Osteoblast (primary cell): ENCODE measurements around the gene TRPC5OS. TPM values are rescaled to one million over a fixed set of nuclear protein-coding genes. Genes with fewer than 3 reads are reported as not detected.

Source experiments
- DNase-seq: peaks from one replicate; pipeline ENCODE4 v3.0.0; 2011; ENCODE audit warnings: low spot score, mixed read lengths; ENCODE audit not compliant: insufficient read length; ENCODE audit errors: missing footprints
- H2AFZ ChIP-seq: 2 replicates; pipeline ENCODE4 v1.6.0; 2011; ENCODE audit warnings: mild to moderate bottlenecking, low read length
- H3K27ac ChIP-seq: 2 replicates; pipeline ENCODE4 v1.5.1; 2011; ENCODE audit warnings: mild to moderate bottlenecking, low read depth, low read length, moderate library complexity
- H3K27me3 ChIP-seq: 2 replicates; pipeline ENCODE4 v1.6.0; 2012; ENCODE audit warnings: mild to moderate bottlenecking, control low read depth, inconsistent platforms, low read length, moderate library complexity; ENCODE audit not compliant: insufficient read depth
- H3K36me3 ChIP-seq: 2 replicates; pipeline ENCODE4 v1.5.1; 2011; ENCODE audit warnings: mild to moderate bottlenecking, low read length, control low read depth, moderate library complexity; ENCODE audit not compliant: insufficient read depth
- H3K4me1 ChIP-seq: 2 replicates; pipeline ENCODE4 v1.5.1; 2011; ENCODE audit warnings: mild to moderate bottlenecking, low read length, control low read depth, moderate library complexity; ENCODE audit not compliant: insufficient read depth
- H3K4me2 ChIP-seq: 2 replicates; pipeline ENCODE4 v1.6.0; 2011; ENCODE audit warnings: mild to moderate bottlenecking, low read length; ENCODE audit not compliant: insufficient read depth
- H3K4me3 ChIP-seq: fragments of 200-600 bp; sonication (generic); 3 replicates; pipeline ENCODE4 v1.5.1; 2012; ENCODE audit warnings: mild to moderate bottlenecking, low read length, inconsistent platforms; ENCODE audit not compliant: insufficient read depth
- H3K79me2 ChIP-seq: 2 replicates; pipeline ENCODE4 v1.6.0; 2012; ENCODE audit warnings: mild to moderate bottlenecking, low read length, control low read depth, inconsistent platforms; ENCODE audit not compliant: insufficient read depth
- H3K9me3 ChIP-seq: 2 replicates; pipeline ENCODE4 v1.5.1; 2011; ENCODE audit warnings: low read depth, low read length, control low read depth
- H4K20me1 ChIP-seq: 2 replicates; pipeline ENCODE4 v1.6.0; 2012; ENCODE audit warnings: mild to moderate bottlenecking, low read length, control low read depth; ENCODE audit not compliant: insufficient read depth
- total RNA-seq: library from RNA; depleted of rRNA; stranded (reverse); fragments of >200 nt; gene quantifications from 2 replicates; pipeline ENCODE4 v1.2.3, GENCODE V29; 2012
- TF ChIP-seq, protein P1 (sequence below): IDR thresholded peaks from 2 replicates; pipeline ENCODE4 v1.5.1; 2011; ENCODE audit warnings: mild to moderate bottlenecking, low read depth, low read length, moderate library complexity; ENCODE audit errors: extremely low read depth

TRPC5OS gene
- total RNA-seq, 1 donor, result not detected

DNA sequence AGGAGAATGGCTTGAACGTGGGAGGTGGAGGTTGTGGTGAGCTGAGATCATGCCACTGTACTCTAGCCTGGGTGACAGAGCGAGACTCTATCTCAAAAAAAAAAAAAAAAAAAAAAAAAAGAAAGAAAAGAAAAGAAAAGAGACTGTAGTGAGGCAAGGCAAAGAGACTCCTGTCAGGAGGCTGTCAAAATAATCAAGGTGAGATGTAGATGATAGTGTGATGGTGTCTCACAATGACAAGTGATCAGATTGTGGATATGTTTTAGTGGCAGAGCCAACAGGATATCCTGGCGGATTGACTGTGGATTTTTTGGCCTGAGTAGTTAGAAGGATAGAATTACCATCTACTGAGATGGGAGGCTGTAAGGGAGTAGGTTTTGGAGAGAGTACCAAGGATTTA is 12.6 kb downstream of the TRPC5OS start:
- H3K4me1 ChIP-seq, result no peaks in the 10 kb centered on the region
- H3K4me2 ChIP-seq, result no peak overlapping the region
- no peaks in the 10 kb centered on the region for H3K9me3 ChIP-seq
- H3K4me3 ChIP-seq, result no peak overlapping the region
- no peak for DNase-seq
- no peaks in the 10 kb centered on the region for H3K27me3 ChIP-seq
- TF ChIP-seq, protein P1, sequence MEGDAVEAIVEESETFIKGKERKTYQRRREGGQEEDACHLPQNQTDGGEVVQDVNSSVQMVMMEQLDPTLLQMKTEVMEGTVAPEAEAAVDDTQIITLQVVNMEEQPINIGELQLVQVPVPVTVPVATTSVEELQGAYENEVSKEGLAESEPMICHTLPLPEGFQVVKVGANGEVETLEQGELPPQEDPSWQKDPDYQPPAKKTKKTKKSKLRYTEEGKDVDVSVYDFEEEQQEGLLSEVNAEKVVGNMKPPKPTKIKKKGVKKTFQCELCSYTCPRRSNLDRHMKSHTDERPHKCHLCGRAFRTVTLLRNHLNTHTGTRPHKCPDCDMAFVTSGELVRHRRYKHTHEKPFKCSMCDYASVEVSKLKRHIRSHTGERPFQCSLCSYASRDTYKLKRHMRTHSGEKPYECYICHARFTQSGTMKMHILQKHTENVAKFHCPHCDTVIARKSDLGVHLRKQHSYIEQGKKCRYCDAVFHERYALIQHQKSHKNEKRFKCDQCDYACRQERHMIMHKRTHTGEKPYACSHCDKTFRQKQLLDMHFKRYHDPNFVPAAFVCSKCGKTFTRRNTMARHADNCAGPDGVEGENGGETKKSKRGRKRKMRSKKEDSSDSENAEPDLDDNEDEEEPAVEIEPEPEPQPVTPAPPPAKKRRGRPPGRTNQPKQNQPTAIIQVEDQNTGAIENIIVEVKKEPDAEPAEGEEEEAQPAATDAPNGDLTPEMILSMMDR, result no peak
- H4K20me1 ChIP-seq, result no peaks in the 10 kb centered on the region
- H2AFZ ChIP-seq, result no peak overlapping the region
- no peaks in the 10 kb centered on the region for H3K79me2 ChIP-seq
- no peak overlapping the region for H3K27ac ChIP-seq
- no peaks in the 10 kb centered on the region for H3K36me3 ChIP-seq

GRCh38 chrX:111892375-111892774 is 16.4 kb downstream of the TRPC5OS start:
- Histone ChIP-seq H3K27me3 (no peaks in the 10 kb centered on the region), H3K4me1 (no peaks in the 10 kb centered on the region), H2AFZ (no peak overlapping the region), H3K9me3 (no peaks in the 10 kb centered on the region), H3K27ac (no peak overlapping the region), H3K4me2 (no peak overlapping the region), H3K79me2 (no peaks in the 10 kb centered on the region), H3K36me3 (no peaks in the 10 kb centered on the region), H4K20me1 (no peaks in the 10 kb centered on the region), H3K4me3 (no peak overlapping the region)
- DNase-seq, result no peak
- TF ChIP-seq, protein P1, result no peak

- Histone ChIP-seq H3K27me3 (peaks cover 3% of the 10 kb centered on the region), H3K4me3 (no peak overlapping the region), H3K27ac (no peak overlapping the region), H3K4me2 (no peak overlapping the region), H3K4me1 (no peaks in the 10 kb centered on the region), H2AFZ (no peak overlapping the region), H3K79me2 (no peaks in the 10 kb centered on the region), H3K36me3 (no peaks in the 10 kb centered on the region), H3K9me3 (no peaks in the 10 kb centered on the region), H4K20me1 (no peaks in the 10 kb centered on the region)
- TF ChIP-seq, protein P1, result no peak
- DNase-seq, result no peak
Observed at GRCh38 chrX:111896148-111896547, 20.2 kb downstream of the TRPC5OS start.

GRCh38 chrX:111914398-111915090 is 38.6 kb downstream of the TRPC5OS start:
- Histone ChIP-seq H3K27ac (no peak overlapping the region), H2AFZ (no peak overlapping the region), H3K4me2 (no peak overlapping the region), H4K20me1 (no peaks in the 10 kb centered on the region), H3K79me2 (no peaks in the 10 kb centered on the region), H3K4me3 (no peak overlapping the region), H3K27me3 (peaks cover 3% of the 10 kb centered on the region), H3K36me3 (no peaks in the 10 kb centered on the region), H3K9me3 (no peaks in the 10 kb centered on the region), H3K4me1 (no peaks in the 10 kb centered on the region)
- no peak for DNase-seq
- TF ChIP-seq, protein P1, result no peak
